HG03432 (cell line): ENCODE results near the gene FUT9.

Experiments used
- ATAC-seq: cut with Tn5 transposase; IDR thresholded peaks from one replicate; pipeline ENCODE4 v1.9.1; 2021; ENCODE audit warnings: mild to moderate bottlenecking, moderate library complexity; ENCODE audit not compliant: unreplicated experiment

The FUT9 gene

DNA sequence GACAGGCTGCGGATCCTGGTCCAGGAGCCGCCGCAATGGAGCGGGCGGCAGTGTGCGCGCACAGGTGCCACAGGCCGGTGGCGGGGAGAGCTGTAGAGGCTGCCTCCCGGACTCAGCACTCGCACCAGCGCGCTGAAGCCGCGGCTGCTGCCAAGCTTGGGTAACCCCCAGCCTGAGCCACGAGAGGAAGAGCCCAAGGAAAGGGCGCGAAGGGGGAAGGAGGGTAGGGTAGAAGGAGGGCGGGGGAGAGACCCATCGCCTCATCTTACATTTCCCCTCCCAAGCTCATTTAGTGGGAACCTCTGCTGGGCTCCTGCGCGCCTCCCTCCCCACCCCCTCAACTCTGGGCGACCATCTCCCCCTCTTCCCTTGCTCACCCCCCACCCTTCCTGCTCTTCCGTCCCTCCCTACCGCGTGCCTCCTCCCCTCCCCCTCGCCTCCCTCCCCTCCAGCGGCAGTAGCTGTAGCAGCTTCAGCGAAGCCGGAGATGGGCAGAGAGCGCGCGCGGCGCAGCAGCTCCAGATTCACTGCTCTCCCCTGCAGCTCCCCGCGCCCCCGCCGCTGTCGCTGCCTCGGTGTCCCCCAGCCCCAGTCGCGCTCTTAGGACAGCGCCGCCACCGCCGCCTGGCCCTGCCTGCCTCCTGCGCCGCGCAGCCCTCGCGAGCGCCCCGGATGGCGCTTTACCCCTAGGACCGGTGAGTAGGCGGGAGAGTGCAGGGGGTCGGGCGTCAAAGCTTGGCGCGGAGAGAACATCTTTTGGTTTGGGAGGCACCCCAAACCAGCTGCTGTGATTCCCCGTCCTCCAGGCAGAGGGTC, at the start of gene FUT9:
FUT9 (plus strand) TSS at position 457 of the 816 bp plus-strand sequence. CDS start 187,182 bp downstream, outside the sequence.
- no peak for ATAC-seq

DNA sequence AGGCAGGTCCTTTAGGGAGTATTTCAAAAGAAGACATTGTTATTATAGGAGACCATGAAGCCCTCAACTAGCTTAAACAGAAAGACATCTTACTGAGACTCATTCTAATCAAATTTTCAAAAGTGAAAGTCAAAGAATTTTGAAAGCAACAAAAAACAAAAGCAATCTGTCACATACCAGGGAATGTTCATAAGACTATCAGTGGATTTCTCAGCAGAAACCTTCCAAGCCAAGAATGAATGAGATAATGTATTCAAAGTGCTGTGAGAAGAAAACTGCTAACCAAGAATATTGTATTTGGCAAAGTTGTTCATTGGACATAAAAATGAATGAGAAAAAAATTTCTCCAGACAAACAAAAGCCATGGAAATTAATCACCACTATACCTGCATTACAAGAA, 48.2 kb upstream of the FUT9 start:
- no peak for ATAC-seq

DNA sequence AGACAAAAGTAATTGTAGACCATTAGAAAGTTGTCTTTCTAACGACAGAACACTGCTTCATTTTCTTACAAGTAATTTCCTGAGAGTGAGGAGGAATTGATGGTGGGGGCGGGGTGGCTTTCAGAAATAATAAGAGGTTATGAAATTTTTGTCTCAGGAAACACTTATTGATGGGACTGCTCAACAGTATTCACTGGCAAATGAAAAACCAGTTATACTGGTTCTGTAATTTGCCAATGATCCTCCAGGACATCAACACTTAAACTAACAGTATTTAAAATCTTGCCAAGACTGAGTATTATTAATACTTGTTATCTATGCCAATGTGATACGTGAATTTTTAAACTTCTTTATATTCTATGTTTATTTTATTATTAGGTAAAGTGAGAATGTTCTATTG, 41.8 kb upstream of the FUT9 start:
- no peak for ATAC-seq

DNA sequence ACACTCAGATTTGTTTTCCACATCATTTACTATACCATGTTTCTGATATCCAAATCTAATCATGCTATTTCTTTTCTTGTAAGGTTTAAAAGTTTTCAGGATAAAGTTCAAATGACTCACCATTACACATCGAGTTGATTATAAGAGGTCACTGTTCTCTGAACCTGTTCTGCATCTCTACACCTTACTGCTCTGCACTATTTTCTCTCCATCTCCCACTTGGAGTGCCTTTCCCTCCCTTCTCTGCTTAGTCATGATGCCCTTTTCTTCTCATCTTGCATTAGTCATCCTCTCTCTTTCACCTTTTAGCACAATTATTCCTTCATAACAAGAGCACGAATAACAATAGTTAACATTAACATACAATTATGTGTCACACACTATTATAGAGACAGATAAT, 37.5 kb upstream of the FUT9 start:
- no peak for ATAC-seq

DNA sequence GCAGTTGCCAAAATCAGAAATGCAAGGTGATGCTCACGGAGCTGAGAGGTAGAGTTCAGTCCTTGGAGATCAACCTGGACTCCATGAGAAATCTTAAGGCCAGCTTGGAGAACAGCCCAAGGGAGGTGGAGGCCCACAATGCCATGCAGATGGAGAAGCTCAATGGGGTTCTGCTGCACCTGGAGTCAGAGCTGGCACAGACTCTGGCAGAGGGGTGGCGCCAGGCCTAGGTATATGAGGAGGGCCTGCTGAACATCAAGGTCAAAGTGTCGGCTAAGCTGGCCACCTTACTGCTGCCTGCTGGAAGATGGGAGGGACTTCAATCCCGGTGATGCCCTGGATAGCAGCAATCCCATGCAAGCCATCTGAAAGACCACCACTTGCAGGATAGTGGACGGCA, 23.9 kb upstream of the FUT9 start:
- no peak for ATAC-seq

DNA sequence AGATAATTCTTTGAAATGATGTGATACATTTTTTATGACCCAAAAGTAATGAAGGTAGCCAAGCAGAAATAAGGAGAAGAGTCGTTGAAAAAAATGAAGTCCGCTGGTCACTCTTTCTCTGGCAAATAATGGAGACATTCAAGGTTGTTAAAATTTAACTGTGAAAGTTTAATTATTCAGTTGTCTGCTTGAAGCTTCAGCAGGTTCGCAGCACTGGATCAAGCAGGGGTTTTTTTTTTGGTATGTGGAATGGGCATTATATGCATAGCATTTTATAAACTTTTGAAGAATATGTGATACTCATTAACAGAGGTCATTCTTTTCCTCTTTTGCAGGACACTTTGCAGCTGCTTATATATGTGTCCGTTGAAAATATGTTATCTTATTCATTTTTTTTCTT, 21.6 kb upstream of the FUT9 start:
- ATAC-seq: no peak

DNA sequence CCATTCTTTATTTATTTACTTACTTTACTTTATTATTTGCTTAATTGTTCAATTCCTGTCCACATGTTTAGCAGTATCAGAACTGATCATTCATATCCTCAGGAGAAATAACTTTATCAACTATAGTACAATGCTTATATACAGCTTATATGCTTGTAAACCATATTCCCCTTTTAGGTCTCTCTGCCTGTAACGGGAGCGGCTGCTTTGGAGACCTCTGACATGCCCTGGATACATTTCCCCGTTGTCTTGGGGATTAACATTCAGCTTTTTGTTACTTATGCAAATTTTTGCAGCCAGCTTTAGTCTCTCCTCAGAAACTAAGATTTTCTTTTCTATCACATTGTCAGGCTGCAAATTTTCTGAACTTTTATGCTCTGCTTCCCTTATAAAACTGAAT, 17.6 kb upstream of the FUT9 start:
- ATAC-seq: no peak

DNA sequence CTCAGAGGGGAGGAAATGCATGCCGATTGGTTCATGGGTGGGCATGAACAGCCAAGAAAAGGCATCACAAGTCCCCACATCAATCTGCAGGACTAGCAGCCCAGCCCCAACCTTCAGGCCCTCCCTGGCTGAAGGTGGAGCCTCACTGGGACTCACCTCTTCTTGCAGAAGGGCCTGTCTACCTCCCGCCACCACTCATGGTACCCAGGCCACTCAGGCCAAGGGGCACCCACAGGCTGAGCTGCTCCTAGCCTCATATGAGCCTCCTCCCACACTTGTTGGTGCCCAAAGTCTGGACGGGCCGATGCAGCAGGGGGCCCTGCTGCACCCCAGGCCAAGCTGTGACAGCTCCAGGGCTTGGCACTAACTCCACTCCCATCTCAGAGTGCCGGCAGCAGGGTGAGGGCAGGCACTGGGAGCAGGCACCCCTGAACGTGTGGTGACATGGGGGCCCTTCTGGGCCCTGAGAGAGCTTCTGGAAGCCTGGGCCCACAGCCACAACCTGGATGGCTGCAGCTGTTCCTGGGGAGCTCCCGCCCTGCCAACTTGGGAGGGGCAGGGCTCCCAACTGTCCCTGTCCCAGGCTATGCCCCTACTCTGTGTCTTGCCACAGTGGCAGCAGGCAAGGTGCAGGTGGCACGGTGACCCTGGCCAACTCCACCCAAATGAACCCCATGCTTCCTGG, 13.7 kb upstream of the FUT9 start:
- no peak for ATAC-seq

DNA sequence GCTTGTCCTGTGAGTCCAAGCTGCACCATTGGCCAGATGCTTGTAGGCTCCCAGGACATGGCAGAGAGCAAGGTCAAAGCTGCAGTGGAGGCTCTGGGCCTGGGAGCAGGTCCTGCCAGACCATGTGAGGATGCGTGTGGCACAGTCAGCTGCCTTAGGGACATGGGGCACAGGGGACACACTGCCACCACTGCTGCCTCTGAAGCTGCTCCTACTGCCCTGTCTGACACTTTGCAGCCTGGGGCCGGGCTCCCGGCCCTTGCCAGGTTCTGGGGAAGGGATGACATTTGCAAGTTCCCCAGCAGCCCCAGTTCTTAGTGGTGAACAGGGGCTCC, 13.2 kb upstream of the FUT9 start:
- no peak for ATAC-seq

DNA sequence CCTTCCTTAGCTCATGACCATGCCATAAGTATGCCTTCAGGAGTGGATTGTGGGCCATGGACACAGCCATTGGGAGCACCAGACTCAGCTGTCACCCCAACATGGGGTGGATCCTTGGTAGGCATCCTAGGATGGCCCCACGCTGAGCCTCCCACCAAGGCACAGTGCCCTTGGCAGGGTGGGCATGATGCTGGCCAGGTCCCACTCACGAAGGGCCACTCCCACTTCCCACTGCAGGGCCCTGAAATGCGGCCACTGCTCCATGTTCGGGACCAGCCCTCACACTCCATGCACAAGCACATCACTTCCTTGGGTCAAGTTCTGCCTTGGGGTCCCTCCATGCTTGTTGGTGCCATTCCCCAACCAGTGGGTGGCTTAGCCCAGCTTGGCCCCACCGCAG, 12.9 kb upstream of the FUT9 start:
- no peak for ATAC-seq

DNA sequence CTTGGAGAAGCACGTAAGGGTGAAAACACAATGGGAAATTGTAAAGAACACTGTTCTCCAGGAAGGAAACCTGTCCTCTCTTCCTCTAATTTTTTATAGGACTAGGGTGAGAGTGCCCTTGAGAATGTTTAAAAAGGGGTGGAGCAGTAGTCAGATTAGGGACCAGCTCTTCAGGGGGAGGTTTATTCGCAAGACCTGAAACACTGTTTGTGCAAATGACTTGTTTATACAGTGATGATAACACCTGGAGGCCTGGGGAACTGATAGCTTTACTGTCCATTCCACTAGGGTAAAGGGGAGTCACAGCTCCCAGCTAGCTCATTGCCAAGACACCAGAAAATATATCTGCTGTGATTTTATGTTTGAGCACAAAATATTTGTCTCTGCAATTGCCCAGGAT, 8.1 kb upstream of the FUT9 start:
- no peak for ATAC-seq

DNA sequence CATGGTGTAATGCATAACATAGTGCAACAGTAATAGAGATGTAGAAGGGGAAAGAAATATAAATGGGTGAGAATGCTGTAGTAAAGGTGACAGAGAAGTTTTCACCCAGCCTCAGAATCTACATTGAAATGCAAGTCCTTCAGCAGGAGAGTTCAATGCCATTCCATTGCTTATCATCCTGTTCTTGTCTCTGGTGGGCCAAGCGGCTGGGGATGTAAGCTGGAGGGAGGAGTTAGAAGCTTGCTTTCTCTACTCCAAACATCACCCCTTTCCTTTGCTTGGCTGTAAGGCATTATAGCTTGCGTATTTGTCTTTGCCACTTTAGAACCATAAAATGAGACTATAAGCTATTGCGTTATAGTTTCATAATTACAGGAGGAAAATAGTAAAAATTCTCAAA, 2.2 kb upstream of the FUT9 start:
- ATAC-seq: no peak

DNA sequence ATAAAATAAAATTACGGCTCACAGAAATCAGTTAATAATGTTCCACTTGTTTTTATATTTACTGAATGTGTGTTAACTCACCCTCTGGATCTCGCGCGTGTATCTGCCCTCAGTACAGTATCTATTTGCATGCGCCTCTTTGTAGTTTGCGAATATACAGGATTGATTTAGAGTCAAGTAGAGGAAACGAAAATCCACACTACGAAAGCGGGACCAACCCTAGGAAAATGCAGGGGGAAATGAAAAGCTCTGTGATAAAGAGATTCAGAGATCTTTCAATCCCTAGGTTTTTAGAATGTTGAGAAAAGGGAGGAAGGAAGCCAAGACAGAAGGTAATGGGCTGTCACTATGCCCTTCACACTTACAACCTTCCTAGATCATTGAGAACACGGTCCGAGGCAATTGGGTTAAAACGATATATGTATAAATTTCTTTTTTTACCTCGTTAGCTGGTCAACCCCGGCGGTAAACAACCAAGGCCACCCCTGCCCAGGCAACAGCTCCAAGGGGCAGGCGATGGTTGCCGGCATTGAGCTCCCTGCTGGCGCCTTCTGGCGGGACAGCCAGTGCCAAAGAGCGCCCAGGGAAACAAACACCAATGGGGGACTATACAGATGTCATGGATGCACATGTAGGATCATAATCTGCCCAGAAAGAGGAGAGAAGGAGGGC, 792 bp upstream of the FUT9 start:
- ATAC-seq: no peak

DNA sequence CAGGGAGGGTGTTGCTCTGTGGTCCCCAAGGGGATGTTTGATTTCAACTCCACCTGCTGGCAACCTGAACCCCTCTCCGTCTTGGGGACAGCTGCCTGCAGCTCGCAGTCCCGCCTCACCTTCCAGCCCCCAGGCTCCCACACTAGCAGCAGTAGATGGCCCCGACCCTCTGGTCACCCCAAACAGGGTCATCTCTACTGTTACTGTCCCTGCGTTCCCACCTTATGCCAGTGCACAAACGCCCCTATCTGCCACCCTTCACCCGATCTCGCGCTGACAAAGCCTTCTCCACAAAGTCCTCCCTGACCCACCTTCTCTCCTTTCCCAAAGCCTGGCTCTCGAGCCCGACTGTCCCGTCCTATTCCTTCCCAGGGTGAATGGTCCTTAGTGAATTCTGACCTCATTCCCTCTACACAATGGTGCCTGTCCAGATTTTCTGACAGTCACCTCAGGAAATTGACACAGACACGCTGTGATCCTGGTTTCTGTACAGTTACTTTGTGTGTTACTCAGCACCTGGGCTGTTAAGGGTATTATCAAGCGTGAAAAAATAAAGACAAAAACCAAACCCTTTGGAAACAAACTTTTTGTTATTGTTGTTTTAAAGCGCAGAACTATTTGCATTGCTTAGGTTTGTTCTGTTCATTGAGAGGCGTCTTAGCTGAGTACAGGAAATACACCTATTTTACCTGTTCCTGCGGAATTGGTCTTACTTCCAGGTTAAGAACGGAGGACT, 728 bp downstream of the FUT9 start:
- ATAC-seq: no peak

DNA sequence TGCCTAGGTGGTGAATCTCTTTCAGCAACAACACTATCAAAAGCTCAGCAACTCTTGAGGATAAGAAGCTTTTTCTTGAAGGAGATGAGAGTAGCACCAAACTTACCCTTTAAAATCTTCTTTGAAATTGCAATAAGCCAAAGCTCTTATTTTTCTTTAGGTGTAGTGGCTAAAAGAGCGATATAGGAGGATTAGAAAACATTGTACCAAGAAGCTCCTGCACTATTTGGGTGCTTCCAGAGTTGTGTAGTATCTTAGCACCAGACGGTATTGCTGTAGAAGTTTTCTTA, 1.2 kb downstream of the FUT9 start:
- ATAC-seq: no peak

DNA sequence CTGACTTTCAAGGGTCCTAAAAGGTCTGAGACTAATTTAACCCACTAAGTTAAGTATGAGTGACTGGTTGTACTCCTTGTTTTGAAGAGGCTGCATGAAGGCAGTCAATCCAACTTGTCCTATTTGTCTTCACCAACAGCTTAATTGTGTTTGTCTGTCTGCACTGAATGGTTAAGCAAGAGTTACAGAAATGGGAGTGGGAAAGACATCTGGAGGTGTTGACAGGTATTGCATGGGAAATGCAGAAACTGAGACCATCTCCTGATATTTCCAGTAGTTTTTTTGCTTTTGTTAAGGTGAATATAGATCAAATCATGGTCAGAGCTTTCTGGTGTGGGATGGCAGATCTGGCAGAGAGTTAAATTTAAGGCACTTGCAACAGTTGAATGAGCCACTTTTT, 6.5 kb downstream of the FUT9 start:
- no peak for ATAC-seq

DNA sequence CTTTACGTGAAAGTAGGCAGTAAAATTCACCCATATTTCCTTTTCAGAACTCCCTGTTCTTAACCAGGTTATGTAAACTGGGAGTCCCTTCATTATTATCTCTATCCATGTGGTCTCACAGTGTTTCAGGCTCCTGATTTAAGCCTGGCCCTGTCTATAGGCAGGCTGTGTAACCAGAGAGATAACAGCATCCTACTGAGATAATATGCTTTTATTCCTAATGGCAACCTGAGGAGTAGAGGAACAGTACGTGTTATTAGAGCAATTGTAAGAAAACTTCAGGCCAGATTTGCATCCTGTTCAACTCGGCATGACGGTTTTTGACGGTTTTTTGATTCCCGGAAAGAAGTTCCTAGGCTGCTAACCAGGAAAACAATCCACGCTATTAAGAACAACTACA, 16.9 kb downstream of the FUT9 start:
- no peak for ATAC-seq

DNA sequence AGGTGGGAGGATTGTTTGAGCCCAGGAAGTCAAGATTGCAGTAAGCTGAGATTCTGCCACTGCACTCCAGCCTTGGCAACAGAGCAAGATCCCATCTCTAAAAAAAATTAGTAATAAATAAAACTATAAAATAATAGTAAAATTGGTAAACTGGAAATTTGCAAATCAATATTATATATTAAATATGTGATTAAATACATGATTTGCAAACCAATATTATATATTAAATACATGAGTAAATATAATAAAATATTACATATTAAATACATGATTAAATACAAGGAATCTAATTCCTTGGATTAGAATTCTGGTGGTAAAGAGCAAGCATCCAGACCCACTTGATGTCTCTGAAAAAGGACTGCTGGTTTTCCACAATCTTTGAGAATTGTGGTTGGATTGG, 35.8 kb downstream of the FUT9 start:
- no peak for ATAC-seq

DNA sequence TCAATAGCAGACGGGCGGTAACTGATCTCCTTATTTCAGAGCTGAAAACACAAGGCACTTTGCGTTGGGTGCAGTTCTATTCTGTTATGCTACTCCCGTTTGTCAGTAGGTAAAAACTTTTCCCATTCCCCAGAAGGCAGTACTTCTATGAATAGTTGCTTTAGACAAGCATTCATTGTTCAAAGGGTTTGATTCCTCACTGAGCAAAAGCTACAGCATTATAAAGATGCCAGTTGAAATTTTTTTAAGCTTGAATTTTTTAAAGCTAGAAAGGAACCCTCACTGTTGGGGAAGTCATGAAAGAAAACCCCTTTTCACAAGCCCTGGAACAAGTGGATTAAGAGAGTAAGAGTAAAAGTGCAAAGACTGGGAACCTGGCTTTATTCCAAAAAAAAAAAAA, 42.3 kb downstream of the FUT9 start:
- no peak for ATAC-seq

DNA sequence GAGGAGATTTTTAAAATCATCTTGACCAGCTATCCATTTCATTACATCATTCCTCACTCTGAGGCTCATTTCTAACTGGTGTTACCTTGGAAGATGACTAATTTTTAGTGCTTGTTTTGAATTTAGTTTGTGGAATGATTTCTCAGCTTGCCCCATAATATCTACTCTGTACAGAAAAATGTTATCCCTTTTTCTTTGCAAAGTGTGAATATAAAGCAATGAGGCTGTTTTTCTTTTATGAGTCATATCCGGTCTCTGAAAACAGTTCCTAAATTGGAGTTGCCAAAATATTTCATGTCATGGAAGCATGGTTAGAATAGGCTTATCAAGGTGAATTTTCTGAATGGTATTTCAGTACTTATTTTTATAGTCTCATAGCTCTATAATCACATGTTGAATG, 43.8 kb downstream of the FUT9 start:
- no peak for ATAC-seq

DNA sequence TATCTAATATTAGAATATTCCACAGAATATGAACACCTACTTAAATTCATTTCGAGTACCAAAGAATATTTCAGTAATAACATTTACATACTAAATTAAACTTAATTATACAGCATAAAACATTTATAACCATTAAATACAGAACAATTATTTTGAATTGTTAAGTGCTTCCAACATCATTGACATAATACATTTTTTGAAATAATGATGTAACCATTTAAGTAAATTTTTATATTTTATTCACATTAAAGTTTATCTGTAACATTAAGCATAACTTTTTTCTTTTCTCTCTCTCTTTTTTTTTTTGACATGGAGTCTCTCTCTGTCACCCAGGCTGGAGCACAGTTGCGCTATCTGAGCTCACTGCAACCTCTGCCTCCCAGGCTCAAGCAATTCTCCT, 44.5 kb downstream of the FUT9 start:
- ATAC-seq: no peak

DNA sequence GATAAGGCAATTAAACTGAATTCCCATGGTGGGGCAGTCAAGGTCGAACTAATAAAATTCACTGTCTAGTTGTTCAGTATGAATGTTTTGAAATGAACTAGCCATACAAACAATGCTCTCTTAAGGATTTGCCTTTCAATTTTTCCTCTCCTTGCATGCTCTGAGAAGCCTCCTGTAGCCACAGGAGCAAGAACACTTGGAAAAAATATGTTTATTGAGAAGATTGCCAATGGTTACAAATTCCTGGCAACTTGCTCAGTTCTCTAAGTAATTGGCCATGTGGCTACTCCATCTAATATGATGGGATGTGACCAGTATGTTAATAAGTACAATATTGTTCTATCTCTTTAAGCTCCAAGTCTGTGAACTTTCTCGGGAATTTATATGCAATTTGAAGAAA, 49.4 kb downstream of the FUT9 start:
- no peak for ATAC-seq
